ENCODE measurements around the gene AP2B1.

- TF ChIP-seq CTCF (IDR thresholded peaks at IDR 0.05) (no peak), POLR2A (IDR thresholded peaks at IDR 0.05) (no peak), POLR2AphosphoS5 (IDR thresholded peaks at IDR 0.05) (no peak)
These were observed 108.5 kb downstream of the AP2B1 start for GRCh38 chr17:35695613-35696012.

Data from transverse colon (tissue), 4 donors.